Gastrocnemius medialis (tissue), 4 donors: Measurements from ENCODE around the gene GUCY2C. TPM values are rescaled to one million over a fixed set of nuclear protein-coding genes. Genes with fewer than 3 reads are reported as not detected.
A peak's percentile ranks its signal among the peaks of the same experiment; 100 is the strongest.

ENCODE experiments used
- ATAC-seq, 2 donors: fragments of 150-250 bp; one replicate each; pipeline ENCODE4 v1.9.1; 2016
- DNase-seq, 2 donors: peaks; one replicate each; pipeline ENCODE4 v3.0.0-alpha.2; 2019
- H3K27ac ChIP-seq, 4 donors: fragments of 200-600 bp; sonication (generic); 1 replicate in 1 of 4; 2 replicates in 3 of 4; pipeline ENCODE4 v1.5.1; 2016 to 2018; ENCODE audit warnings: mild to moderate bottlenecking in 2 of 4, moderate library complexity in 1 of 4
- H3K27me3 ChIP-seq, 3 donors: fragments of 200-600 bp; sonication (generic) in 2 of 3; 1 replicate in 1 of 3; 2 replicates in 2 of 3; pipeline versions ENCODE4 v1.5.1 to v1.6.0; 2016 to 2019; ENCODE audit warnings: mild to moderate bottlenecking in 1 of 3, moderate library complexity in 1 of 3
- H3K36me3 ChIP-seq, 2 donors: fragments of 200-600 bp; sonication (generic) in 1 of 2; one replicate each; pipeline ENCODE4 v1.5.1; 2017 to 2018
- H3K4me1 ChIP-seq, 2 donors: fragments of 200-600 bp; sonication (generic) in 1 of 2; one replicate each; pipeline ENCODE4 v1.5.1; 2016 to 2017; ENCODE audit warnings: mild to moderate bottlenecking in 2 of 2
- H3K4me3 ChIP-seq, 4 donors: fragments of 200-600 bp; sonication (generic) in 3 of 4; 1 replicate in 1 of 4; 2 replicates in 3 of 4; pipeline ENCODE4 v1.5.1; 2016 to 2019; ENCODE audit warnings: mild to moderate bottlenecking in 2 of 4
- H3K9me3 ChIP-seq, 3 donors: fragments of 200-600 bp; sonication (generic) in 2 of 3; 1 replicate in 1 of 3; 2 replicates in 2 of 3; pipeline ENCODE4 v1.5.1; 2016 to 2019
- POLR2A ChIP-seq, 2 donors: fragments of 450-650 bp; IDR thresholded peaks; one replicate each; pipeline ENCODE4 v1.6.1; 2017; ENCODE audit warnings: antibody characterized with exemption in 2 of 2, mild to moderate bottlenecking in 2 of 2, moderate library complexity in 2 of 2
- in situ Hi-C, 4 donors: fragments of 200-750 bp; cut with MboI; loops; one replicate each; pipeline versions ENCODE4 v1.15.0 to v1.8.0; 2017; ENCODE audit warnings: low sequenced_read_pairs in 4 of 4
- intact Hi-C: fragments of 100-400 bp; cut with DNase I; formaldehyde crosslinking; loops from one replicate; pipeline ENCODE4 v1.15.1; 2023; ENCODE audit warnings: low total_unique reads
- total RNA-seq, 4 donors: library from RNA; depleted of rRNA; stranded (reverse); fragments of >200 nt; gene quantifications; one replicate each; pipeline versions ENCODE4 v1.1.0 to v1.2.3, GENCODE V29; 2016
- TF ChIP-seq, protein P1 (sequence below), 5 experiments: fragments of 450-650 bp in 3 of 5; fragments of 200-600 bp in 2 of 5; sonication (generic) in 2 of 5; IDR thresholded peaks in 4 of 5; conservative IDR thresholded peaks in 1 of 5; 1 replicate in 4 of 5; 2 replicates in 1 of 5; pipeline ENCODE4 v1.5.1; 2016 to 2019; ENCODE audit warnings: antibody characterized with exemption in 5 of 5, mild to moderate bottlenecking in 3 of 5, moderate library complexity in 3 of 5

The GUCY2C gene
- total RNA-seq, 4 donors from 2014 or later: 0.09 to 0.17 TPM; not detected in 2

DNA sequence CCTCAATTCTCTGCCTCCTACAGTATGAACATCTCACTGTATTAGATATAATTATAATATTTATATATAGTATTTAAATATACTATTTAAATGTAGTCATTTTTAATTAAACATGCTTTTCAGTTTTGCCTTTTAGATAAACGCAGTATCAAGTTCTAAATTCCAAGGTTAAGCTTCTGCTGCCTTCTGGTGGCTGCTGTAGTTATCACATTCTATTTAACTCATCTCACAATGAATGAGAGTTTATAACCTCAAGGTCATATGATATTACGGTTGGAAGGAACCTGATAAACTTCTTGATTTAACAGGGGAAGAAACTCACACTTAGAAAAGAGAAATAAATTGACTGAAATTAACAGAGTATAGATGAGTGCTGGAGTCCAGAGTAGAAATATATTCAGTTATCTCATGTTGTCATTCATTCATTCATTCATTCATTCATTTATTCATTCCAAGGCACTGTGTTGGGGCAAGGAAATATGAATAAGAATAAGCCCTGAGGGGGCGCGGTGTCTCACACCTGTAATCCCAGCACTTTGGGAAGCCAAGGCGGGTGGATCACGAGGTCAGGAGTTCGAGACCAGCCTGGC, 31.9 kb downstream of the GUCY2C start:
- no peaks in the 10 kb centered on the region for H3K36me3 ChIP-seq

DNA sequence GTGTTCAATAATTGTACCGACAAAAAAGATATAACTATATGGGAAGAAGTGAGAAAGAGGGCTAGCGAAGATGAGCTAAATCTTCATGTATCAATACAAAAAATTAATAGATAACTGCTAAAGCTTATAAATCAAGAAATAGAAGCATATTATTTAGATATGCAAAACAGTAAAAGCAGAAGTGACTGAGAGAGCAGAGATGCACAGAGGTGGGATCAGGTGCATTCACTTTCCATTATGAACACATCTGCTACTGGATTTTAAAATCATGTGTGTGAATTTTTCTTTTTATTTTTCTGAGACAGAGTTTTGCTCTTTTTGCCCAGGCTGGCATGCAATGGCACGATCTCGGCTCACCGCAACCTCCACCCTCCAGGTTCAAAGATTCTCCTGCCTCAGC, 33.4 kb downstream of the GUCY2C start:
- Histone ChIP-seq H3K36me3 (no peaks in the 10 kb centered on the region), H3K4me1 (no peaks in the 10 kb centered on the region), H3K27me3 (no peaks in the 10 kb centered on the region), H3K27ac (no peak overlapping the region), H3K9me3 (no peaks in the 10 kb centered on the region), H3K4me3 (no peak overlapping the region)
- in situ Hi-C loops: loop anchor here in 1 of 4 donors (25.0 kb wide), 1 partner anchor 426 kb away; no protein-coding TSS in a partner anchor
- intact Hi-C loops: no loop called here
- no peak for TF ChIP-seq POLR2A (IDR thresholded peaks at IDR 0.05)
- TF ChIP-seq, protein P1, sequence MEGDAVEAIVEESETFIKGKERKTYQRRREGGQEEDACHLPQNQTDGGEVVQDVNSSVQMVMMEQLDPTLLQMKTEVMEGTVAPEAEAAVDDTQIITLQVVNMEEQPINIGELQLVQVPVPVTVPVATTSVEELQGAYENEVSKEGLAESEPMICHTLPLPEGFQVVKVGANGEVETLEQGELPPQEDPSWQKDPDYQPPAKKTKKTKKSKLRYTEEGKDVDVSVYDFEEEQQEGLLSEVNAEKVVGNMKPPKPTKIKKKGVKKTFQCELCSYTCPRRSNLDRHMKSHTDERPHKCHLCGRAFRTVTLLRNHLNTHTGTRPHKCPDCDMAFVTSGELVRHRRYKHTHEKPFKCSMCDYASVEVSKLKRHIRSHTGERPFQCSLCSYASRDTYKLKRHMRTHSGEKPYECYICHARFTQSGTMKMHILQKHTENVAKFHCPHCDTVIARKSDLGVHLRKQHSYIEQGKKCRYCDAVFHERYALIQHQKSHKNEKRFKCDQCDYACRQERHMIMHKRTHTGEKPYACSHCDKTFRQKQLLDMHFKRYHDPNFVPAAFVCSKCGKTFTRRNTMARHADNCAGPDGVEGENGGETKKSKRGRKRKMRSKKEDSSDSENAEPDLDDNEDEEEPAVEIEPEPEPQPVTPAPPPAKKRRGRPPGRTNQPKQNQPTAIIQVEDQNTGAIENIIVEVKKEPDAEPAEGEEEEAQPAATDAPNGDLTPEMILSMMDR (IDR thresholded peaks at IDR 0.05 in 4 of 5, conservative IDR thresholded peaks at IDR 0.05 in 1 of 5): no peak
- no peak for ATAC-seq
- no peak for DNase-seq

More for the DNA sequence above, 31.9 kb downstream of the GUCY2C start:
- in situ Hi-C loops (loop anchor here in 1 of 4 donors (25.0 kb wide), 1 partner anchor 427 kb away; no protein-coding TSS in a partner anchor), intact Hi-C loops (loop anchor here (2.0 kb wide), 3 partner anchors 34 to 426 kb away; no protein-coding TSS in a partner anchor)
- Histone ChIP-seq H3K27me3 (no peaks in the 10 kb centered on the region), H3K9me3 (no peaks in the 10 kb centered on the region), H3K4me3 (no peak overlapping the region), H3K27ac (no peak overlapping the region), H3K4me1 (no peaks in the 10 kb centered on the region)
- ATAC-seq: no peak
- TF ChIP-seq, protein P1 (IDR thresholded peaks at IDR 0.05 in 4 of 5, conservative IDR thresholded peaks at IDR 0.05 in 1 of 5): peak; percentile 35 to 63 (median 54)
- no peak for TF ChIP-seq POLR2A (IDR thresholded peaks at IDR 0.05)
- no peak for DNase-seq

DNA sequence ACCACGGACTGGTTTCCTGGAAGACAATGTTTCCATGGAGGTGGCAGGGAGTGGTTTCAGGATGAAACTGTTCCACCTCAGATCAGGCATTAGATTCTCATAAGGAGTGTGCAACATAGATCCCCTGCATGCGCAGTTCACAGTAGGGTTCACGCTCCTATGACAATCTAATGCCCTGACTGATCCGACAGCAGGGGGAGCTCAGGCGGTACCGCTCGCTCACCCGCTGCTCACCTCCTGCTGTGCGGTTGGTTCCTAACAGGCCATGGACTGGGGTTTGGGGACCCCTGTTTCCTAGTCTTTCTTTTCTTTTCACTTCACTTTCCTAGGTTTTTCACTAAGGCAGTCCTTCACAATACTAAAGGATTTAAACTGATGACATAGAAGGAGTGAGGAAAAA, 39.6 kb downstream of the GUCY2C start:
- in situ Hi-C loops: loop anchor here in 2 of 4 donors (10.0 to 25.0 kb wide), 2 partner anchors 420 to 422 kb away; no protein-coding TSS in a partner anchor
- H3K4me3 ChIP-seq: no peak overlapping the region
- TF ChIP-seq, protein P1 (IDR thresholded peaks at IDR 0.05 in 4 of 5, conservative IDR thresholded peaks at IDR 0.05 in 1 of 5): no peak
- no peak for TF ChIP-seq POLR2A (IDR thresholded peaks at IDR 0.05)
- H3K27ac ChIP-seq: no peak overlapping the region
- ATAC-seq (no peak), DNase-seq (no peak)
- intact Hi-C loops: no loop called here
- no peaks in the 10 kb centered on the region for H3K36me3 ChIP-seq
- H3K27me3 ChIP-seq: no peaks in the 10 kb centered on the region
- no peaks in the 10 kb centered on the region for H3K9me3 ChIP-seq
- H3K4me1 ChIP-seq: no peaks in the 10 kb centered on the region

DNA sequence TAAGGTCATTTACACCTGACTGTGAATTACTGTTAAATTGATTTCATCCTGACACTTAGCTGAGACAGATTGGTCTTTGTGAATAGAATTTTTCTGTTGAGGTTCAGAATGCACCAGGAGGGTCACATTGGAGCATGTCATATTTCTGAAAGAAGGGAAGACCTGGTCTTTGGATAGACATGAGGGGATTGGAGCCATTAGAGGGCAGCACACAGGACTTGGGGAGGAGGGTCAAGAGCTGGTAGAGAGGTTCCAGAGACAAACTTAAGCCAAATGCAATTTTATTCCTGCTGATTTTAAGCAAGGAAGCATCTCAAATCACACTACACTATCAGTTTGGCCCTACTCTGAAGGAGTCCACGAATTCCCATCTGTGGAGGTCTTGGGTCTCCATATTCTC, 41.1 kb downstream of the GUCY2C start:
- no peaks in the 10 kb centered on the region for H3K27me3 ChIP-seq
- intact Hi-C loops: no loop called here
- in situ Hi-C loops: loop anchor here in 2 of 4 donors (10.0 to 25.0 kb wide), 2 partner anchors 418 to 420 kb away; no protein-coding TSS in a partner anchor
- no peak overlapping the region for H3K4me3 ChIP-seq
- no peak overlapping the region for H3K27ac ChIP-seq
- ATAC-seq (no peak), DNase-seq (no peak)
- H3K36me3 ChIP-seq: no peaks in the 10 kb centered on the region
- no peaks in the 10 kb centered on the region for H3K9me3 ChIP-seq
- TF ChIP-seq POLR2A (IDR thresholded peaks at IDR 0.05): no peak
- peaks cover 0 to 3% of the 10 kb centered on the region in 2 donors for H3K4me1 ChIP-seq

DNA sequence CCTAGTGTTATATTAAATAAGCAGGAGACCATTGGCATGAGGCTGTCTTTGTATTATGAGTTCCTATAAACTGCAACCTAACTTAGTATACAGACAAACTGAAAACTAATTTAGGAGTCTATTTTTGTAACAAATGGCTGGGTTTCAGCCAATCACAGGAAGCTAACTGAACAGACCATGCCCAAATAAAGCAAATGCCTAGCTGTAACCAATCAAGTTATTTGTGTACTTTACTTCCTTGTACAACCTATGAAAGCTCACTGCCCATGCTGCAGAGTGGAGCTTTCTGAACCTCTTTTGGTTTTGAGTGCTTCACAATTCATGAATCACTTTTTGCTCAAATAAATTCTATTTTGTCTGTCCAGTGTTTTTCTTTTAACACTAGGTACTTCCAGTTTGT, 41.6 kb downstream of the GUCY2C start:
- intact Hi-C loops: no loop called here
- no peak overlapping the region for H3K4me3 ChIP-seq
- no peaks in the 10 kb centered on the region for H3K36me3 ChIP-seq
- no peaks in the 10 kb centered on the region for H3K27me3 ChIP-seq
- no peak overlapping the region for H3K27ac ChIP-seq
- ATAC-seq (no peak), DNase-seq (no peak)
- H3K9me3 ChIP-seq: no peaks in the 10 kb centered on the region
- in situ Hi-C loops: loop anchor here in 2 of 4 donors (10.0 to 25.0 kb wide), 2 partner anchors 418 to 420 kb away; no protein-coding TSS in a partner anchor
- H3K4me1 ChIP-seq: peaks cover 0 to 3% of the 10 kb centered on the region in 2 donors
- no peak for TF ChIP-seq POLR2A (IDR thresholded peaks at IDR 0.05)
- TF ChIP-seq, protein P1 (IDR thresholded peaks at IDR 0.05 in 4 of 5, conservative IDR thresholded peaks at IDR 0.05 in 1 of 5): peak in 1 of 5 experiments; percentile 3
